GM19035 (cell line): Measurements from ENCODE around the gene UST.

Source experiments
- ATAC-seq: cut with Tn5 transposase; IDR thresholded peaks from one replicate; pipeline ENCODE4 v1.9.1; 2021; ENCODE audit not compliant: unreplicated experiment

The UST gene

GRCh38 chr6:148795563-148795962 is 48.7 kb downstream of the UST start:
- ATAC-seq: no peak

GRCh38 chr6:148799647-148800046 is 52.8 kb downstream of the UST start:
- no peak for ATAC-seq

GRCh38 chr6:148800536-148800935 is 53.7 kb downstream of the UST start:
- no peak for ATAC-seq

- ATAC-seq: no peak
Measured at GRCh38 chr6:148803979-148804378, 57.1 kb downstream of the UST start.

GRCh38 chr6:148805777-148806176 is 58.9 kb downstream of the UST start:
- ATAC-seq: no peak

- no peak for ATAC-seq
Measured at GRCh38 chr6:148807784-148808183, 61.0 kb downstream of the UST start.

- no peak for ATAC-seq
Measured at GRCh38 chr6:148808786-148809304, 62.0 kb downstream of the UST start.

GRCh38 chr6:148811459-148811858 is 64.6 kb downstream of the UST start:
- ATAC-seq: no peak

GRCh38 chr6:148814082-148814790 is 67.4 kb downstream of the UST start:
- ATAC-seq: no peak

- ATAC-seq: no peak
Measured at GRCh38 chr6:148814869-148815268, 68.0 kb downstream of the UST start.

GRCh38 chr6:148816117-148816516 is 69.3 kb downstream of the UST start:
- no peak for ATAC-seq

GRCh38 chr6:148817689-148818088 is 70.9 kb downstream of the UST start:
- ATAC-seq: no peak

- ATAC-seq: no peak
Measured at GRCh38 chr6:148818939-148819575, 72.2 kb downstream of the UST start.

GRCh38 chr6:148819852-148820251 is 73.0 kb downstream of the UST start:
- ATAC-seq: no peak

- ATAC-seq: no peak
Measured at GRCh38 chr6:148822819-148823218, 76.0 kb downstream of the UST start.

- ATAC-seq: no peak
Measured at GRCh38 chr6:148824291-148824690, 77.5 kb downstream of the UST start.

GRCh38 chr6:148824960-148825359 is 78.1 kb downstream of the UST start:
- no peak for ATAC-seq

GRCh38 chr6:148825492-148825891 is 78.7 kb downstream of the UST start:
- ATAC-seq: no peak

- no peak for ATAC-seq
Measured at GRCh38 chr6:148827416-148828045, 80.7 kb downstream of the UST start.

- no peak for ATAC-seq
Measured at GRCh38 chr6:148828047-148828446, 81.2 kb downstream of the UST start.

- ATAC-seq: no peak
Measured at GRCh38 chr6:148829415-148830101, 82.7 kb downstream of the UST start.
